ENCODE measurements around the gene FOCAD.
"Not testable (repeated sequence)": the region's sequence is repeated elsewhere in the genome, so short reads cannot be mapped to it uniquely, and the experiment has no call there.

The FOCAD gene
- total RNA-seq: 40.7 to 115 (median 85.8) reads per million in 17 experiments

GRCh38 chr9:20684035-20684874, at the start of gene FOCAD:
TSS of gene FOCAD (plus strand) at chr9:20684259. CDS start at chr9:20715354, 31,095 bp downstream.
- DNase-seq: peak; percentile 97 to 99 (median 98)

DNA sequence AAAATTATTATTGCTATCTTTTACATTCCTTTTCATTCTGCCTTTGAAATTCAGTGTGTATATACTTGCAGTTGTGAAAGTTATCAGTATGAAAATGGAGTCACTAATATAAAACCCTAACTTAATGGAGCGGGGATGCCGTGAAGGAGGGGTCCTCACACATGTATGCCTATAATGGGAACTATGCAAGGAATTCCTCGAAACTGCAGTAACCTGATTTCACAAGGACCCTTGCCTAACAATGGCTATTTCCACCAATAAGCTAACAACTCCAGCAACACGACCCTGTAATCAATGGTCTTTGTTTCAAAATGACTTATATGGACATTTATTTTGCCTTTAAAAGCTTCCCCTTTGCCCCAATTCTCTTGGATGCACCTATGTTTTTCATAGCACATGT, 49.2 kb upstream of the FOCAD start:
- DNase-seq: no peak

DNA sequence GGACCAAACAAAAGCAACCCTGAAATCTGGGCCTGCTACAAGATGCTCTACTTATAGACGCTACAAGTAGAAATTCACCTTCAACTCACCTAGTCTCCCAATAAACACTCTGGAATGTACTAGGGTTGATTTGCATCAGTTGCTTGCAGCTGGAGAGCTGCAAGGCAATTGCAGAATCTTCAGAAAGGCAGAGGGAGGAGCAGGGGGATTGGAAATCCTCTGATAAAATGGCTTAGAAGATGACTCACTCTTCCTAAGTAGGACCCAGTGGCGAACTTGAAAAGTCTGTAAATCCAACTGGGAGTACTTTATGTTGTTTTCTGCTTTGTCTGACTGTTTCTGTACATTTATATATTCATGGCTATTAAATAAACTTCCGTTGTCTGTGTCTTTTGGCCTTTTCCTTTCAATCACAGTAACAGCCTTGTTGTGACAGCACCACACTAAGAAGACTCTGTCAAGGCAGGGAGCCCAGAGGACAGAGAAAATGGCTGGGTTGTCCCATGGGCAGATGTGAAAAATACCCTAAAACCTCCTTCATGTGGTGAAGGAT, 47.1 kb upstream of the FOCAD start:
- DNase-seq: no peak

GRCh38 chr9:20640331-20641187, 43.5 kb upstream of the FOCAD start:
- peak in 1 of 4 experiments; percentile 14 for DNase-seq

DNA sequence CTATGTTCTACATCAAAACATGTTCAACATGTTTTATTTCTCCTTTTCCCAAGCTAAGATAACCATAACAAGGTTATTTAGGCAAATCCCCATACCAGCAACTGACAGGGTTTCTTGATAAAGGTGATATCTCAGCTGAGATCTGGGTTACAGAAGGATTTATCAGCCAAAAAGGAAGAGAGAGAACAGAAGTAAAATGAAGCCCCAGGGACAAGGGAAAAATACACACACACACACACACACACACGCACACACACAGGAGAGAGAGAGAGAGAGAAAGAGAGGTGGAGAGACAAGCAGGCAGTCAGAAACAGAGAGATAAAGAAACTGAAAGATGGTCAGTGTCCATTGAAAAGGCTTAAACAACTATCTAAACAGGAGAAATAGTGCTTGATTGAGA, 42.0 kb upstream of the FOCAD start:
- no peak for DNase-seq

DNA sequence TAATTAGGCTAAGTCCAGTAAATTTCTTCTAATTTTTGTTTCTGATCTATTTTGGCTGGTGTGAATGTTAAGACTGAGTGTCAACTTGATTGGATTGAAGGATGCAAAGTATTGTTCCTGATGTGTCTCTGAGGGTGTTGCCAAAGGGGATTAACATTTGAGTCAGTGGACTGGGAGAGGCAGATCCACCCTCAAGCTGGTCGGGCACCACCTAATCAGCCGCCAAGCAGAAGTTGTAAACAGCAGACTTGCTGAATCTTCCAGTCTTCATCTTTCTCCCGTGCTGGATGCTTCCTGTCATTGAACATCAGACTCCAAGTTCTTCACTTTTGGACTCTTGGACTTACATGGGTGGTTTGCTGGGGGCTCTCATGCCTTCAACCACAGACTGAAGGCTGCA, 40.4 kb upstream of the FOCAD start:
- no peak for DNase-seq

GRCh38 chr9:20646656-20647055, 37.4 kb upstream of the FOCAD start:
- DNase-seq: no peak

DNA sequence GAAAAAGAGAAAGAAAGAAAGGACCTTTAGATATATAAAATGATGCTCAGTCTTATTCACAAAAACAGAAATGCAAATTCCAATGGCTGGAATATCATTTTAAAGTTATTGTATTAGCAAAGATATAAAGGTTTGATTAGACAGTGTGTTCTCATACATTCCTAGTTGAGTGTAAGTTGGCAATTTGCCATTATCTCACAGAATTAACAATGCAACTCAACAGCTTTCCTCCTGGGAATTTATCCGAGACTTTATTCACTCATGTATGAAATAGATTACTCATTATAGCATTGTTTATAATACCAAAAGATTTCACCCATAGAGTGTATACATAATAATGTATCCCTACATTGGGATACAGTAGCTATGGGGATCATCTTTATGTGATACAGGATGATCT, 34.7 kb upstream of the FOCAD start:
- no peak for DNase-seq

- DNase-seq: no peak
Measured at GRCh38 chr9:20650313-20650712, 33.7 kb upstream of the FOCAD start.

GRCh38 chr9:20650750-20651299, 33.2 kb upstream of the FOCAD start:
- no peak for DNase-seq

DNA sequence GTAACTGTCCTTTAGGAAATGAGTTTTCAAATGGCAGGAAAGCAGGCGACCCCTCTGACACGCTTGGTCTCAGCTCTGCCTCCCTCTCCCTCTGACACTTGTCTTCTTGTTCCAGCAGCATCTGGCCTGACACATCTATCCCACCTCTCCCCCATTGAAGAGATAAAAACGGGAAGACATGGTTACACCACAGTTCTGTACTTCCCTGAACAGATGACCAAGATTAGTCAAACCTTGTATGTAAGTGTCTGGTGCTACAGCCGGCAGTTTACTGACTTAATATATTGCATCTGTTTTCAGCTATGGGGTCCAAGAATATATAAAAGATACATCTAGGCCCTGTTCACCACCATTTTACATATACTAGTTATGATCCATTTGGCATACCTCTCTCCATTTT, 32.1 kb upstream of the FOCAD start:
- DNase-seq: peak; percentile 10 to 55 (median 34)

GRCh38 chr9:20658246-20658667, 25.8 kb upstream of the FOCAD start:
- DNase-seq: not testable (repeated sequence)

DNA sequence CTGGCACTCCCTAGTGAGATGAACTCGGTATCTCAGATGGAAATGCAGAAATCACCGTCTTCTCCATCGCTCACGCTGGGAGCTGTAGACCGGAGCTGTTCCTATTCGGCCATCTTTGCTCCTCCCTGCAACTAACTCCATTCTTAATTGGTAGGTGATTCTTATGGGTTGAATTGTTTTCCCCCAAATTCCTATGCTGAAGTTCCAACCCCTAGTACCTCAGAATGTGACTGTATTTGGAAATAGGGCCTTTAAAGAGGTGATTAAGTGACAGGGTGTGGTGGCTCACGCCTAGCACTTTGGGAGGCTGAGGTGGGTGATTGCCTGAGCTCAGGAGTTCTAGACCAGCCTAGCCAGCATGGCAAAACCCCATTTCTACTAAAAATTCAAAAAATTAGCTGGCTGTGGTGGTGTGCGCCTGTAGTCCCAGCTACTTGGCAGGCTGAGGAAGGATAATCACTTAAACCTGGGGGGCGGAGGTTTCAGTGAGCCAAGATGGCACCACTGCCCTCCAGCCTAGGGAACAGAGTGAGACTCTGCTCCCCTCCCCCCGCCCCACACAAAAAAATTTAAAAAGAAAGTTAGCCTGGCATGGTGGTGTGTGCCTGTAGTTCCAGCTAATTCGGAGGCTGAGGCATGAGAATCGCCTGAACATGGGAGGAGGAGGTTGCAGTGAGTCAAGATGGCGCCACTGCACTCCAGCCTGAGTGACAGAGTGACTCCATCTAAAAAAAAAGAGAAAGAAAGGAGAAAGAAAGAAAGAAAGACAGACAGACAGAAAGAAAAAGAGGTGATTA, 25.2 kb upstream of the FOCAD start:
- peak in 1 of 4 experiments; percentile 8 for DNase-seq

DNA sequence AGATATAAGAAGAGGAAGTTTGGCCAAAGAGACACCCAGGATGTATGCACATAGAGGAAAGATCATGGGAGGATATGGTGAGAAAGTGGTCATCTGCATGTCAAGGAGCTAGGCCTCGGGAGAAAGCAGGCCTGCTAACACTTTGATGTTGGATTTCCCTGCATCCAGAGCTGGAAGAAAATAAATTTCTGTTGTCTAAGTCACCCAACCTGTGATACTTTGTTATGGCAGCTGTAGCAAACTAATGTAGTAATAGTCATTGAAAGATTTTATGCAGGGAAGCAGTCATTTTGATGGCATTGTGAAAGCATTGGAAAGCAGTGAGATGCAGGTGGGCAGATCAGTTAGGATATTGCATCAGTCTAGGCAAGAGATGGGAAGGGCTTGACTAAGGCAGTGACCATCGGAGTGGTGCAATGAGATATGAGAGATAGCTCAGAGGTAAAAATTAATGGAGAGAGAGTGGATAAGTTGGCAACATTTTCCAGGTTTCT, 24.5 kb upstream of the FOCAD start:
- DNase-seq: no peak

GRCh38 chr9:20662156-20662555, 21.9 kb upstream of the FOCAD start:
- DNase-seq: no peak

- no peak for DNase-seq
Measured at GRCh38 chr9:20663133-20663532, 20.9 kb upstream of the FOCAD start.

- DNase-seq: no peak
Measured at GRCh38 chr9:20664501-20664900, 19.6 kb upstream of the FOCAD start.

- DNase-seq: no peak
Measured at GRCh38 chr9:20670395-20670794, 13.7 kb upstream of the FOCAD start.

DNA sequence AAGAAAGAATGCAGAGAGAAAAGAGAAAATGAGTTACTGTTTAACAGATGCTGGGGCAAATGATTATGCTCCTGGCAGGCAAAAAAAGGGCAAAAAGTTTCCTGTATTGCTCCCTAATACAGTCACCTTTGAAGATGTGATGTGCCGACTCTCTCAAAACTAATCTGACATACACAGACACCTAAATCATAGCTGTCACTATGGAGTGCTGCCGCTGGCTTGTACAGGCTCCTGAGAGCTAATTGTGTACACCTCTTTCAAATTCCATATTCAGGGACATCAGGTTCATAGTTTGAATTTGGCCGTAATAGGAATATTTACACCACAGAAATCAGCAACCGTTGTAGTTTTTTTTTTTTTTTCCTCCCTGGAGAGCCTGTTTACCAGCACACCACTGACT, 12.4 kb upstream of the FOCAD start:
- no peak for DNase-seq

- not testable (repeated sequence) for DNase-seq
Measured at GRCh38 chr9:20673537-20673936, 10.5 kb upstream of the FOCAD start.

GRCh38 chr9:20681467-20681866, 2.6 kb upstream of the FOCAD start:
- no peak for DNase-seq
